OCI-LY3 (cell line): ENCODE results near the gene CMSS1.

ENCODE experiments used
- CTCF ChIP-seq: fragments of 200-600, 300-600 bp; sonication (generic); IDR thresholded peaks from 2 replicates; pipeline ENCODE4 v1.5.1; 2014; ENCODE audit warnings: antibody characterized with exemption, low read length, low read depth
- EZH2phosphoT487 ChIP-seq: fragments of 200-600 bp; shearing (Covaris generic); IDR thresholded peaks from 2 replicates; pipeline ENCODE4 v1.6.1; 2018; ENCODE audit warnings: antibody characterized with exemption, mixed run types, low read depth

- TF ChIP-seq EZH2phosphoT487 (no peak), CTCF (no peak)
Measured at GRCh38 chr3:100079328-100079727, 261.7 kb downstream of the CMSS1 start.
